ENCODE data around the gene HIRA.

The HIRA gene

DNA sequence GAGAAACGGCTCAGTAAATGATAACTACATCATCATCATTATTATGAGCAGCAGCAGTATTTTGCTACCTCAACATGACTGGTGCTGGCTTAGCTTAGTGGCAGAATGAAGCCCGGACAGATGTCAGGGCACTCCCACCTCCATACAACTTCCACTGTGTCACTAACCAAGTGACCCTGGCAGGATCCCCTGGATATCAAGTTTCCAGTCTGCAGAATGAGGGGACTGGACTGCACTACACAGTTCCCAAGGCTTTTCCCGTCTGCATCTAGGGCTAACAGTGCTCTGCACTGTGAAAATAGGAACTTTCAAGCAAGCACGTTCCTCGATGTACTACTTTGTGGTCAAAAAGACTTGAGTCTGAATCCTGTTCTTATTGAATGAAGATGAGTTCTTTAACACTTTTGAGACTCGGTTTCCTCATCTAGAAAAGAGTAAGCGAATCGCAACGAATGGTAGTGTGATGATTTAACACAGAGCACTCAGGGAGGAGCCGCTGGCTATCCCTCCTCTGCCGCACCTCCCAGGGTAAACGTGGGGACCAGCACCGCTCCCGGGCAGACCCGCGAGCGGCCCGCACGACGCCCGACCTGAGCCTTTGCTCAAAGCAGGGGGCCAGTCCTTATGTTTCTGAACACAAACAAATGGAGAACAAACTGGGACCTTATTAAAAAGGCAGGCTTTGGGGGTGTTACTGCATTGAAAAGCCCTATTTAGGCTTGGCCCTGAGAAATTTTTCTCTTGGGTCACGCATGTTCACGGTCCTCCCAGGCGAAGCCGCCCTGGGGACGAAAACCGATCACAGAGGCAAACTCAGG is 140.9 kb downstream of the HIRA start:
- DNase-seq (ENCODE audit: low read depth in 2 of 3, low spot score in 2 of 3) = no peak

DNA sequence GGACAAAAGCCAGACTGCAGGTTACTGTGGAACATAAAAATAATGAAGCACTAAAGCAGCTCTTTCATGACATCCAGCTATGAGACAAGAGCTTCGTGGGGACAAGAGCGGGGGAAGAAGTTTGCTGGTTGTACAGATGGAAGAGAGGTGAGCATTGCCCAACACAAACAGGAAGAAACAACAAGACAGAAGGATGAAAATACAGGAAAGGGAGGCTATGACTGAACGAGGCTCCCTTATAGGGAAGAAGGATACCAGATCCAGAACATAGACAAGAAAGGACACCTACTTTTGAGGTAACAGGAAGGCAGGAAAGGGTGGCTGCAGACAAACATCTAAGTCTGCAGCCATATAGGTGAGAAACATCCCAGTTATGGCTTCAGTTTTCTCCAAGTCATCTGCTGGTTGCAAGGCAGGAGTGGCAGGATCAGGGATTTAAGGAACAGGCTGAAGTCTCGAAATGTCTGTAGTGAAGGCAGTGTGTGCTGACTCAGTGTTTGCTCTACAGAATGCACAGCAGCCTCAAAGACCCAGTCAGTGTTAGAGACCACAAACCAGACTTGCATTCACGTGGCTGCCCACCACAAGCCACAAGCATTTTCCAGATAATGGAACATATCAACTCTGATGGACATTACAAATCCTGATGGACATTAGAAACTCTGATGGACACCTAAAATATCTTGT is 141.9 kb downstream of the HIRA start:
- no peak for DNase-seq (ENCODE audit: low read depth in 2 of 3, low spot score in 2 of 3)

DNA sequence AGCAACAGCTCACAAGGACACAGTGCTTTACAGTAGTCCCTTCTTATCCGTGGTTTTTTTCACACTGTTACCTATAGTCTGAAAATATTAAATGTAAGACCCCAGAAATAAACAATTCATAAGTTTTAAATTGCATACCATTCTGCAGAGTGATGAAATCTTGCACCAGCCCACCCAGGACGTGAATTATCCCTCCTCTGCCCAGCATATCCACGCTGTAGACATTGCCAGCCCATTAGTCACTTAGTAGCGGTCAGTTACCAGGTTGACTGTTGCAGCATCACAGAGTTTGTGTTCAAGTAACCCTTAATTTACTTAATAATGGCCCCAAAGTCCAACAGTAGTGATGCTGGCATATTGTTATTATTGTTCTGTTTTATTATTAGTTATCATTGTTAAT is 143.6 kb downstream of the HIRA start:
- no peak for DNase-seq (ENCODE audit: low read depth in 2 of 3, low spot score in 2 of 3)

DNA sequence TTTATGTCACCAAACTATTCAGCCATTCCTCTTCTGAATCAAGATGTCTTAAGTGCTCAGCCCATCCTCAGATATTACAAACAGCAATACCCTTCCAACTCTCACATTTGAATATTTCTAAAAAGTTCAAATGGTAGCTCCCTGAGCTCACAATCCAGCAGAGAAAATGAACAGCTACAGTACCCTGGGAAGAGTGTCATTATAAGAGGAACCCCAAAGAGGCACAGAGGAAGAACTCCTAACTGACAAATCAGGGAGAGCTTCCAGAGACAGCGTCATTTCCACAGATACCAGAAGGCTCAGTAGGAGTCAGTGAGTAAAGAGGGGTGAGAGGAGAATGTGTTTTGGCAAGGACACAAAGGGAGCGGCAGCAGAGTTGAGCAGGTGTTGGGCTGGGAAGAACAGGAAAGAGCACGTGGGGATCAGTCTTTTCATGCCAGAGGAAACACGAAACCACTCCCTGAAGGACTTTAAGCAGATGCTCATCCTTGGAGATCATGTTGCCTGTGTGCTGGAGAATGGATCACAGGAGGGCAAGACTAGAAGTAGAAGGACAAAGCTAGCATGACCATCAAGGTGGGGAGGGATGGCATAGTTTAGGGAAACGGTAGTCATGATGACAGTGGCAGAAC is 144.3 kb downstream of the HIRA start:
- no peak for DNase-seq (ENCODE audit: low read depth in 2 of 3, low spot score in 2 of 3)

DNA sequence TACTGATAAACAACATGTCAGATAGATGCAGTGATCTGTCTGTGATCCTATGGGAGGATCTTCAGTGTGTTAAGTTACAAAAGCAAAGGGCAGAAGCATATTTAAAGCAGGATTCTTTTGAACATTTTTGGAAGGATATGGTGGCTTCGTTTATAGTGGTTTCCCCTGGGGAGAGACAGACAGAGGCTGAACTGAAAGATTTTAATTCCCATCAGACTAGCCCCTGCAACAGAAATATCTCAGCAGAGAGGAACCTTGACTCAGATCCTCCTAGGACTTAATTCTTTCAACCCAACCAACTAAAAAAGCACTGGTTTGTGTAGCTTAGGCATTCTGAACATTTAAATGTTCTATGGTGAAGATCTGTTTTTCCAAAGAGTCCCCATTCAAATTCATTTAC is 145.7 kb downstream of the HIRA start:
- DNase-seq (ENCODE audit: low read depth in 2 of 3, low spot score in 2 of 3) = no peak

Data from activated CD8-positive, alpha-beta memory T cell treated with anti-CD3 and anti-CD28 coated beads for 48 hours (primary cell).